ENCODE measurements around the gene ADRA2C. TPM values are rescaled to one million over a fixed set of nuclear protein-coding genes. Genes with fewer than 3 reads are reported as not detected.
A peak's percentile ranks its signal among the peaks of the same experiment; 100 is the strongest.

The ADRA2C gene
- total and polyA plus RNA-seq, 8 donors: 1.1 to 6.8 (median 3.0) TPM

DNA sequence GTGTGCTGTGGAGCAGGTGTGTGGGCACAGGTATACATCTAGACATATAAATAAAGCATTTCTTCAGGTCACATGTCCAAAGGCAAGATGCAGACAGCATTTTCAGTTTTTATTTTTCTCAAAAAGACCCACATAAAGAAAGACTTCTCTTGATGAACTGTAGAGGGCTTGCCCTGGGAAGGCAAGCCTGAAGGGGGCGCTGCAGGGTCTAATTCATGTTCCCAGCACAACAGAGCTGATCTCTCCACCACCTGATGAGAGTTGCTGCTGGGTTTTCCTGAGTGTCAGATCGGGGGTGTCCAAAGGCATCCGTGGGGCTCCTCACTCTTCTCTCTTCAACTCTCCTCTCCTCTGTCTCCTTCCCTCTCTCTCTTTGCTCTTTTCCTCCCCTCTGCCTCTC, 26.6 kb downstream of the ADRA2C start:
- TF ChIP-seq, protein P1, sequence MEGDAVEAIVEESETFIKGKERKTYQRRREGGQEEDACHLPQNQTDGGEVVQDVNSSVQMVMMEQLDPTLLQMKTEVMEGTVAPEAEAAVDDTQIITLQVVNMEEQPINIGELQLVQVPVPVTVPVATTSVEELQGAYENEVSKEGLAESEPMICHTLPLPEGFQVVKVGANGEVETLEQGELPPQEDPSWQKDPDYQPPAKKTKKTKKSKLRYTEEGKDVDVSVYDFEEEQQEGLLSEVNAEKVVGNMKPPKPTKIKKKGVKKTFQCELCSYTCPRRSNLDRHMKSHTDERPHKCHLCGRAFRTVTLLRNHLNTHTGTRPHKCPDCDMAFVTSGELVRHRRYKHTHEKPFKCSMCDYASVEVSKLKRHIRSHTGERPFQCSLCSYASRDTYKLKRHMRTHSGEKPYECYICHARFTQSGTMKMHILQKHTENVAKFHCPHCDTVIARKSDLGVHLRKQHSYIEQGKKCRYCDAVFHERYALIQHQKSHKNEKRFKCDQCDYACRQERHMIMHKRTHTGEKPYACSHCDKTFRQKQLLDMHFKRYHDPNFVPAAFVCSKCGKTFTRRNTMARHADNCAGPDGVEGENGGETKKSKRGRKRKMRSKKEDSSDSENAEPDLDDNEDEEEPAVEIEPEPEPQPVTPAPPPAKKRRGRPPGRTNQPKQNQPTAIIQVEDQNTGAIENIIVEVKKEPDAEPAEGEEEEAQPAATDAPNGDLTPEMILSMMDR (IDR thresholded peaks at IDR 0.05): no peak
- intact Hi-C loops (cut with DNase I): no loop called here
- Histone ChIP-seq H3K27ac (no peak overlapping the region), H3K4me1 (no peaks in the 10 kb centered on the region), H3K9me3 (no peaks in the 10 kb centered on the region), H3K36me3 (no peaks in the 10 kb centered on the region), H3K4me3 (no peak overlapping the region), H3K27me3 (no peaks in the 10 kb centered on the region)
- 17 to 22% methylated on average over 3 of the region's 3 CpGs for WGBS, 2 donors
- ATAC-seq: no peak
- FAIRE-seq: no peak
- peak in 2 of 6 donors; percentile 2 to 4 for DNase-seq

DNA sequence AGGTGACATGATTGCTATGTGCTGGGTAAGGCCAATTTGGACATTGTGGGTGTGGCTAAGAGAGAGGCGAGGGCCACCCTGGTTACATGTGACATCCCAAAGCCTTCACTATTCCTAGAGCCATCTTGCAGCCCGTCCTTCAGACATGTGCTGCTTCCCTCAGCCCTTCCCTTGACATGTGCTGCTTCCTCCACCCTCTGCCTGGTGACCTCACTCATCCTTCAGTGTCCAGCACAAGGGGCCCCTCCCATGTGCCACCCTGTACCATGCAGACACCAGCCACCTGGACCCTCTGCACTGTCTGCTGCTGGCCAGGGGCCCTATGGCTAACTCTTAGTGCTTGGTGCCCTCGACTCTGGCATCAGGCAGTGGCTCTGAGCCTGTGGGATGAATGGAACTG, 27.4 kb downstream of the ADRA2C start:
- no peak overlapping the region for H3K4me3 ChIP-seq
- TF ChIP-seq, protein P1 (IDR thresholded peaks at IDR 0.05): no peak
- 49 to 53% methylated on average over 3 of the region's 3 CpGs for WGBS, 2 donors
- H3K27me3 ChIP-seq: no peaks in the 10 kb centered on the region
- DNase-seq (peak in 2 of 6 donors; percentile 11 to 16), FAIRE-seq (no peak), ATAC-seq (no peak)
- no peaks in the 10 kb centered on the region for H3K4me1 ChIP-seq
- no peak overlapping the region for H3K27ac ChIP-seq
- H3K36me3 ChIP-seq: no peaks in the 10 kb centered on the region
- H3K9me3 ChIP-seq: no peaks in the 10 kb centered on the region
- intact Hi-C loops (cut with DNase I): no loop called here

DNA sequence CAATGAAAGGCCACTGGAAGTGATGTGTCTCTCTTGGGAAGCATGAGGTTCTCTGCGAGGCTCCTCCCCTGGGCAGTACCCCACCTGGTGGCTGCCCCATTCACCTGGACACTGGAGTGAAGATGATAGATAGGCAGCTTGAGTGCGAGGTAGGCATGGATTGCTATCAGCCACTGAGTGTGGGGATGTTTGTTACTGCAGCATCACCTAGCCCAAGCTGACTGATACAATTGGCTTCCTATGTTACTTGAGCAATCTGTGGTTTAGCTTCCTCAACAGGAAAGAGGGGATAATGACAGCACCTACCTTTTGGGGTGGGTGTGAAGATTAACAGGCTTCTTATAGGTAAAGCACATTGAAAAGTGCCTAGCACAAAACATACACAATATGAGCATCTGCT, 30.8 kb downstream of the ADRA2C start:
- Histone ChIP-seq H3K4me1 (no peaks in the 10 kb centered on the region), H3K4me3 (no peak overlapping the region), H3K9me3 (no peaks in the 10 kb centered on the region), H3K36me3 (no peaks in the 10 kb centered on the region), H3K27me3 (no peaks in the 10 kb centered on the region), H3K27ac (no peak overlapping the region)
- no peak for DNase-seq
- ATAC-seq: no peak
- TF ChIP-seq, protein P1 (IDR thresholded peaks at IDR 0.05): no peak
- 74 to 88% methylated on average over 2 of the region's 2 CpGs for WGBS, 2 donors
- intact Hi-C loops (cut with DNase I): no loop called here
- no peak for FAIRE-seq

DNA sequence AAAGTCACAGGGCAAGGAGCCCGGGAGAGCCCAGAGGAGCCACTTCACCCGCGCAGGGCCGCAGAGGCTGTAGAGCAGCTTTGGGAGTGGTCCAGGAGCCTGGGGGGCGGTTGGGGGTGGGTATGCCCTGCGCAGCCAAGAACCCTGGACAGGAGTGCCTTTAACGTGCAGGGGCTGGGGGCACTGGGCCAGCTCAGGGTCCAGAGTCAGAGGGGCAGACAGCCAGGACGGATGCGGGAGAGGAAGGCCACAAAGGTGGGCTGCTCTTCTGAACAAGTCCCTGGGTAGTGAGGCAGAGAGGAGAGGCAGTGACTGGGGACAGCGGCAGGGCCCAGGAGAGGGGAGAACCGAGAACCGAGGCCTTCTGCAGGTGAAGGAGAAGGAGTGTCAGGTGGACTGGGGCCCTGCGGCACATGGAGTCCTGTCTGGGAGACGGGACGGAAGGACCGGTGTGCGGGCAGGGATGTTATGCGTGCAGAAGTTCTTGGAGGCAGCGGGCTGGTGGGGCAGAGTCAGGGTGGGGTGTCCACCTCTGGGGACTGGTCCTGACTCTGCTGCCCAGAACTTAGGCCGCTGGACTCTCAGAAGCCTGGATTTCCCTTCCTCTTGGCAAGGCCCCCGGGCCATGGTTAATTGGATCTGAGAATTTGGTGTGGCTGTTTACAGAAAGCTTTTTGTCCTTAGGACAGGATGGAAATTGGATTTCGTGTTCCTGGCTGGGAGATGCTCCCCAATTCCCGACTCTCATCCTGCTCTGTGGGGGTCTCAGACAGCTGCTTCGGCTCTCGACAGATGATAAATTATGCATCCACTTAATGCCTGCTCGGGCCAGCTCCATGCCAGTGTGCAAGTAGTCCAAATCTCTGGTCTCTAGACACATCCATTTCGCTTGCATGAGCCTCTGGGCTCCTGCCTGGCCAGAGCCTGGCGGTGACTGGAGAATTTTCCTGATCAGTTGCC, 31.9 kb downstream of the ADRA2C start:
- no peak for ATAC-seq
- Histone ChIP-seq H3K36me3 (no peaks in the 10 kb centered on the region), H3K27ac (no peak overlapping the region), H3K9me3 (no peaks in the 10 kb centered on the region), H3K27me3 (no peaks in the 10 kb centered on the region), H3K4me3 (no peak overlapping the region), H3K4me1 (no peaks in the 10 kb centered on the region)
- intact Hi-C loops (cut with DNase I): no loop called here
- TF ChIP-seq, protein P1 (IDR thresholded peaks at IDR 0.05): no peak
- DNase-seq: peak in 2 of 6 donors; percentile 11 to 51
- no peak for FAIRE-seq
- 69 to 76% methylated on average over 28 of the region's 28 CpGs for WGBS, 2 donors

DNA sequence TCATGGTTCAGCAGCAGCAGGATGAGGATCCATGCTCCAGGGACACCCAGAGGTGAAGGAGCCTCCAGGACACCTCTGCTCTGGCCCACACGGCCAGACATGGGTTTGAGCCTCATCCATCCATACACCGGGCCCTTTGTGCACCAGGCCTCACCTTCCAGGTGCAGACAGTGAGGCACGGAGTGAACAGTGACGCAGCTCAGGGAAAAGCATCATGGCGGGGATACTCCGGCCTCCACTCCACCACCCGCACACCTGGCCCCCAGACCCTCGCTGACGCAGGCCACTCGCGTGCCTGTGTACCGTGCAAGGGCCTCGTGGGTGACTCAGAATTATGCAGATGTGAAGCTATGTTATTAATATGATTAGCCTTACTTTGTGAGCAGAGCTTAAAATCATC, 33.3 kb downstream of the ADRA2C start:
- FAIRE-seq (no peak), DNase-seq (peak in 3 of 6 donors; percentile 3 to 32 (median 26)), ATAC-seq (no peak)
- WGBS, 2 donors: 54 to 86% methylated on average over 13 of the region's 13 CpGs
- no peak overlapping the region for H3K27ac ChIP-seq
- no peaks in the 10 kb centered on the region for H3K4me1 ChIP-seq
- H3K27me3 ChIP-seq: no peaks in the 10 kb centered on the region
- H3K4me3 ChIP-seq: no peak overlapping the region
- H3K36me3 ChIP-seq: no peaks in the 10 kb centered on the region
- TF ChIP-seq, protein P1 (IDR thresholded peaks at IDR 0.05): no peak
- intact Hi-C loops (cut with DNase I): no loop called here
- no peaks in the 10 kb centered on the region for H3K9me3 ChIP-seq

Measured in pancreas (tissue), 10 donors.